BE2C (cell line): ENCODE measurements around the gene PDK2.

Experiments
- DNase-seq: peaks from one replicate; pipeline ENCODE4 v3.0.0-alpha.2; 2020
- H3K27me3 ChIP-seq: fragments of 250-450 bp; sonication (Bioruptor Pico); 2 replicates; pipeline ENCODE4 v1.5.1; 2020; ENCODE audit warnings: mild to moderate bottlenecking
- H3K36me3 ChIP-seq: fragments of 250-450 bp; sonication (Bioruptor Pico); 2 replicates; pipeline ENCODE4 v1.5.1; 2020; ENCODE audit warnings: mild to moderate bottlenecking
- H3K4me1 ChIP-seq: fragments of 250-450 bp; sonication (Bioruptor Pico); 2 replicates; pipeline ENCODE4 v1.5.1; 2020
- H3K4me3 ChIP-seq: 2 replicates; pipeline ENCODE4 v1.5.1; 2011; ENCODE audit warnings: low read depth, low read length
- H3K9me3 ChIP-seq: fragments of 250-450 bp; sonication (Bioruptor Pico); 2 replicates; pipeline ENCODE4 v1.5.1; 2020
- CTCF ChIP-seq: IDR thresholded peaks from 2 replicates; pipeline ENCODE4 v1.5.1; 2012; ENCODE audit warnings: mild to moderate bottlenecking, low read depth, low read length

The PDK2 gene

GRCh38 chr17:50135316-50136095 lies 40.4 kb downstream of the PDK2 start:
- Histone ChIP-seq H3K4me3 (no peak overlapping the region), H3K4me1 (peaks cover 27% of the 10 kb centered on the region), H3K9me3 (no peaks in the 10 kb centered on the region), H3K36me3 (peaks cover 61% of the 10 kb centered on the region), H3K27me3 (no peaks in the 10 kb centered on the region)
- no peak for TF ChIP-seq CTCF
- DNase-seq, result no peak

- Histone ChIP-seq H3K4me1 (peaks cover 33% of the 10 kb centered on the region), H3K27me3 (no peaks in the 10 kb centered on the region), H3K36me3 (peaks cover 68% of the 10 kb centered on the region), H3K9me3 (no peaks in the 10 kb centered on the region), H3K4me3 (no peak overlapping the region)
- TF ChIP-seq CTCF, result no peak
- DNase-seq, result no peak
These were observed 41.0 kb downstream of the PDK2 start for GRCh38 chr17:50136096-50136687.

- TF ChIP-seq CTCF, result no peak
- Histone ChIP-seq H3K4me1 (peaks cover 33% of the 10 kb centered on the region), H3K9me3 (no peaks in the 10 kb centered on the region), H3K36me3 (peaks cover 77% of the 10 kb centered on the region), H3K4me3 (no peak overlapping the region), H3K27me3 (no peaks in the 10 kb centered on the region)
- no peak for DNase-seq
These were observed 41.9 kb downstream of the PDK2 start for GRCh38 chr17:50137042-50137441.

GRCh38 chr17:50139185-50139783 lies 44.1 kb downstream of the PDK2 start:
- TF ChIP-seq CTCF, result no peak
- Histone ChIP-seq H3K4me1 (peaks cover 13% of the 10 kb centered on the region), H3K27me3 (no peaks in the 10 kb centered on the region), H3K9me3 (no peaks in the 10 kb centered on the region), H3K36me3 (peaks cover 95% of the 10 kb centered on the region), H3K4me3 (no peak overlapping the region)
- DNase-seq, result no peak

- Histone ChIP-seq H3K4me3 (peak overlapping the region; percentile 19; the same call in 1 of the 2 replicates), H3K9me3 (no peaks in the 10 kb centered on the region), H3K36me3 (peaks cover 98% of the 10 kb centered on the region), H3K4me1 (peaks cover 11% of the 10 kb centered on the region), H3K27me3 (no peaks in the 10 kb centered on the region)
- TF ChIP-seq CTCF, result peak; percentile 65
- peak; percentile 89 for DNase-seq
These were observed 45.1 kb downstream of the PDK2 start for GRCh38 chr17:50139950-50140885.
